Left kidney (tissue), 8 donors: ENCODE results near the gene PPIL3. TPM values are rescaled to one million over a fixed set of nuclear protein-coding genes. Genes with fewer than 3 reads are reported as not detected.
A peak's percentile ranks its signal among the peaks of the same experiment; 100 is the strongest.
"Not testable (repeated sequence)": the region's sequence is repeated elsewhere in the genome, so short reads cannot be mapped to it uniquely, and the experiment has no call there.

ENCODE experiments used
- DNase-seq: peaks from one replicate; pipeline ENCODE4 v3.0.0-alpha.2; 2013
- long read RNA-seq, 8 donors: transcript quantifications; one replicate each; lab custom pipeline, GENCODE V29; 2026
- polyA plus RNA-seq: library from polyadenylated mRNA; unstranded; fragments of 120-200 nt; gene quantifications from one replicate; pipeline ENCODE4 v1.2.1, GENCODE V29; 2013; ENCODE audit not compliant: insufficient read length

The PPIL3 gene
- 91.3 TPM for polyA plus RNA-seq
- long read RNA-seq, donor 1, partial matches to known transcripts: 0 of 10 reads
- long read RNA-seq, donor 1, other reads (novel, unspliced or antisense): 0 of 10 reads
- long read RNA-seq, donor 2, transcript PPIL3-209 (3 exons, 589 nt): major isoform, 7 of 19 reads
- long read RNA-seq, donor 2, partial matches to known transcripts: 0 of 19 reads
- long read RNA-seq, donor 2, other reads (novel, unspliced or antisense): 0 of 19 reads
- long read RNA-seq, donor 3, transcript PPIL3-202 (7 exons, 1,194 nt): major isoform, 6 of 15 reads
- long read RNA-seq, donor 3, transcript PPIL3-209 (3 exons, 589 nt): minor isoform, 5 of 15 reads
- long read RNA-seq, donor 3, partial matches to known transcripts: 0 of 15 reads
- long read RNA-seq, donor 3, other reads (novel, unspliced or antisense): 0 of 15 reads
- long read RNA-seq, donor 4, partial matches to known transcripts: 0 of 2 reads
- long read RNA-seq, donor 4, other reads (novel, unspliced or antisense): 0 of 2 reads
- long read RNA-seq, donor 5, transcript PPIL3-209 (3 exons, 589 nt): minor isoform, 5 of 27 reads
- long read RNA-seq, donor 5, transcript PPIL3-202 (7 exons, 1,194 nt): major isoform, 8 of 27 reads
- long read RNA-seq, donor 5, partial matches to known transcripts: 0 of 27 reads
- long read RNA-seq, donor 5, other reads (novel, unspliced or antisense): 8 of 27 reads
- long read RNA-seq, donor 6, transcript PPIL3-202 (7 exons, 1,194 nt): major isoform, 7 of 17 reads
- long read RNA-seq, donor 6, partial matches to known transcripts: 0 of 17 reads
- long read RNA-seq, donor 6, other reads (novel, unspliced or antisense): 6 of 17 reads
- long read RNA-seq, donor 7, transcript PPIL3-209 (3 exons, 589 nt): major isoform, 7 of 14 reads
- long read RNA-seq, donor 7, partial matches to known transcripts: 0 of 14 reads
- long read RNA-seq, donor 7, other reads (novel, unspliced or antisense): 0 of 14 reads
- long read RNA-seq, donor 8, partial matches to known transcripts: 0 of 3 reads
- long read RNA-seq, donor 8, other reads (novel, unspliced or antisense): 0 of 3 reads

GRCh38 chr2:200888704-200889625 lies at the start of gene PPIL3, which contains the start of gene NIF3L1:
PPIL3 (minus strand) TSS chr2:200889077; CDS start chr2:200887615, 1,462 bp downstream.
NIF3L1 (plus strand) TSS chr2:200889371; CDS start chr2:200891944, 2,573 bp downstream.
- peak; percentile 98 for DNase-seq

- no peak for DNase-seq
Measured at GRCh38 chr2:200930947-200931626, 42.2 kb upstream of the PPIL3 start.

DNA sequence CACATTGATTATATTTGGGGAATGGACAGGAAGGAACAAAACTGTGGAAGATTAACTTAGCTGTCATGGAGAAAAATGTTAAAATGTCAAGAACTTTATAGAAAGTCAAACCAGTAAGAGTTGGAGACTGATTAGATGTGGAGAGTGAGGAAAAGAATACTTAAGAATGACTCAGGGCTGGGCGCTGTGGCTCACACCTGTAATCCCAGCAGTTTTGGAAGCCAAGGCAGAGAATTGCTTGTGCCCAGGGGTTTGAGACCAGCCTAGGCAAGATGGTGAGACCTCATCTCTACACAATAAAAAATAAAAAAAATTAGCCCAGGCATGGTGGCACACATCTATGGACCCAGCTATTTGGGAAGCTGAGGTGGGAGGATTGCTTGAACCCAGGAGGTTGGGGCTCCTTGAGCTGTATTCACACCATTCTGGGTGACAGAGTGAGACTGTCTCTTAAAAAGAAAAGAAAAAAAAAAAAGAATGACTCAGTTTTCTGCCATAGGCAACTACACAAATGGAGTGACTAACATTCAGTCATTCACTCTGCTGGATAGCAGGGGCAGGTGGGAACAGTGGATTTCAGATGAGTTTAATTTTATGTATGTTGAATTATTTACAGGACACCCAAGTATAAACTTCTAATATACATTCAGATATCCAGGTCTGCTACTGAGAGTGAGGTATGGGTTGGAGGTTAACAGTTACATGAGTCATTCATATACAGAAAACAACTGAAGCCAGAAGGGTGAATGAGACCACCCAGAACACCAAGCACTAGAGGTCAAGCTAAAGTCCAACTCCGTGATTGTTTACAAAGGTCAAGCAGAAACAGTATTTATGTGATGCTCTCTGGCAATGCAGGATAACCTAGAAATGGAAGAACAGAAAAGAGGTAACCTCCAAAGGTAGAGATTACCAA lies 40.7 kb upstream of the PPIL3 start:
- no peak for DNase-seq

- no peak for DNase-seq
Measured at GRCh38 chr2:200922439-200922838, 33.6 kb upstream of the PPIL3 start.

DNA sequence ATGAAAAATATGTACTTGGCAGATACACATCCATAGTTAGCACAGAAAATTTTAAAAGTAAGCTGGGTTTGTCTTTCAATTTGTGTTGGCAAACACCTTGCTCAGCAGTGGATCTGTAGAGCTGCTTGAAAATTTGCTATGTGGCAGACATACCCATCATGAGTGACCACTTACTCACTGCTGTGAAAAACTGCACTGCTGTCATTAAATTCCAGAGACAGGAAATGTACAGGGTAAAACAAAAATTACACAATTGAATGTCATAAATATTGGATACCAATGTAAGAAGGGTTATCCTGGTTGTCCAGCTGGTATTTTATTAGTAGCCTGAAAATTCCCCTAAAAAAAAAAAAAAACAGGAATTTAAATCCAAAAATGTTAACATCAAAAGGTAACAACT lies 24.8 kb upstream of the PPIL3 start:
- no peak for DNase-seq

DNA sequence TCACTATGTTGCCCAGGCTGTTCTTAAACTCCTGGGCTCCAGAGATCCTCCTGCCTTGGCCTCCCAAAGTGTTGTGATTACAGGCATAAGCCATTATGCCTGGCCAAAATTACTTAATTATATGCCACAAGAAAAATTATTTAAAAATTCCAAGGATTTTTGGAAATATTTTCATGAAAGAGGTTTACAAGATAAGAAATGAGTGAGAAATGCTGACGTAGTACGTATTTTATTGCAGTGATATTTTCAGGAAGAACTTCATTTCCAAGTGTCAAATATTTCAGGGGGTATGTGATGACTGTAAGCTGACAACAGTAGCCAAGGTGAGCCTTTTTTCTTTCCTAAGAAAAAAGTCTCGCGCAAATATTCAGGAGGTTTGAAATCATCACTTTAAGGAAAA lies 21.1 kb upstream of the PPIL3 start:
- no peak for DNase-seq

DNA sequence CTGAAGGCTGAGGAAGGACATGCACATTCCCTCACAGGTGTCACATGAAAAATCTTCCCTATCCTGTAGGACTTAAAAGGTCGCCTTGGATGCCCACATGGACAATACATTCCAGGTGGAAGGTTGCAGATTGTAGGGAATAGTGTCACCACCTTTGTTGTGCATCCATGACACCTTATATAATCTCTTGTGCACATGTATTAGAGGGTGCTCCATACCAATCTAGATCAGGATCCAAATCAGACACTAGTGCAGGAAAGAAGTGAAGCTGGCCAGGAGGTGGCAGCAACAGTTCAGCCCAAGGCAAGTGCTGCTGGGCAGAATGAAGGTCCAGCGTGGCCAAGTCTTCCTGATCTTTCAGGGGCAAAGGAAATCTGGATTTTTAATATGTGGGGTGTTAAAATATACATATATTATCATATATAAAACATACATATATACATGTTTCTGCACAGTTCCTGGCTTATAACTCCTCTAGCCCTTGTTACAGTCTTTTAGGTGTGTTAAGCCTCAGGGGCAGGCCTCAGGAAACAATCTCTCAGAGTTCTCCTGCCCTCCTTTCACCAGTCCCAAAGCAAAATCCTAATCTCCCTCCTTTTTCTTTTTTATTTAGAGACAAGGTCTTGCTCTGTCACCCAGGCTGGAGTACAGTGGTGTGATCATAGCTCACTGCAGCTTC lies 16.9 kb upstream of the PPIL3 start:
- peak; percentile 40 for DNase-seq

GRCh38 chr2:200901459-200902072 lies 12.7 kb upstream of the PPIL3 start:
- DNase-seq: peak; percentile 79

- no peak for DNase-seq
Measured at GRCh38 chr2:200899482-200899881, 10.6 kb upstream of the PPIL3 start.

GRCh38 chr2:200881715-200882249 lies 7.1 kb downstream of the PPIL3 start:
- DNase-seq: not testable (repeated sequence)

- DNase-seq: no peak
Measured at GRCh38 chr2:200878289-200878880, 10.5 kb downstream of the PPIL3 start.

GRCh38 chr2:200877443-200877842 lies 11.4 kb downstream of the PPIL3 start:
- no peak for DNase-seq

DNA sequence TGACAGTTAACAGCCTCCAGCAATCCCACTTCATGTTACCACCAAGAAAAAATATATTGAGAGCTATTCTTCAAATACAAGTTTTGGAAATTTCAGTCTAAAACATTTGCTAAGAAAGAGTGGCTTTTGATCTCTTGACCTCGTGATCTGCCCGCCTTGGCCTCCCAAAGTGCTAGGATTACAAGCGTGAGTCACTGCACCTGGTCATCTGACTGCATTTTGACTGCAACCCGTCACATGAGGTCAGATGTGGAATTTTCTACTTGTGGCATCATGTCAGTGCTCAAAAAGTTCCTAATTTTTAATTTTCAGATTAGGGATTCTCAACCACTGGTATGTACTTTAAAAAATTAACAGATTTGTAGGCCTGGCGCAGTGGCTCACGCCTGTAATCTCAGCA lies 15.3 kb downstream of the PPIL3 start:
- DNase-seq: no peak

GRCh38 chr2:200871151-200871550 lies 17.7 kb downstream of the PPIL3 start:
- no peak for DNase-seq

GRCh38 chr2:200869014-200869413 lies 19.9 kb downstream of the PPIL3 start:
- no peak for DNase-seq

GRCh38 chr2:200864176-200865034 lies 24.5 kb downstream of the PPIL3 start, which contains the start of gene CLK1:
CLK1 (minus strand) TSS chr2:200864658; CDS start chr2:200861862, 2,796 bp downstream.
- peak; percentile 93 for DNase-seq

GRCh38 chr2:200863782-200864175 lies 25.1 kb downstream of the PPIL3 start:
- DNase-seq: peak; percentile 49
